ENCODE results near the gene TMEM38B. TPM values are rescaled to one million over a fixed set of nuclear protein-coding genes. Genes with fewer than 3 reads are reported as not detected.
"Not testable (repeated sequence)": the region's sequence is repeated elsewhere in the genome, so short reads cannot be mapped to it uniquely, and the experiment has no call there.

Gene TMEM38B
- total RNA-seq, 4 donors from 2014 or later = 38.4 to 80.9 (median 60.2) TPM

DNA sequence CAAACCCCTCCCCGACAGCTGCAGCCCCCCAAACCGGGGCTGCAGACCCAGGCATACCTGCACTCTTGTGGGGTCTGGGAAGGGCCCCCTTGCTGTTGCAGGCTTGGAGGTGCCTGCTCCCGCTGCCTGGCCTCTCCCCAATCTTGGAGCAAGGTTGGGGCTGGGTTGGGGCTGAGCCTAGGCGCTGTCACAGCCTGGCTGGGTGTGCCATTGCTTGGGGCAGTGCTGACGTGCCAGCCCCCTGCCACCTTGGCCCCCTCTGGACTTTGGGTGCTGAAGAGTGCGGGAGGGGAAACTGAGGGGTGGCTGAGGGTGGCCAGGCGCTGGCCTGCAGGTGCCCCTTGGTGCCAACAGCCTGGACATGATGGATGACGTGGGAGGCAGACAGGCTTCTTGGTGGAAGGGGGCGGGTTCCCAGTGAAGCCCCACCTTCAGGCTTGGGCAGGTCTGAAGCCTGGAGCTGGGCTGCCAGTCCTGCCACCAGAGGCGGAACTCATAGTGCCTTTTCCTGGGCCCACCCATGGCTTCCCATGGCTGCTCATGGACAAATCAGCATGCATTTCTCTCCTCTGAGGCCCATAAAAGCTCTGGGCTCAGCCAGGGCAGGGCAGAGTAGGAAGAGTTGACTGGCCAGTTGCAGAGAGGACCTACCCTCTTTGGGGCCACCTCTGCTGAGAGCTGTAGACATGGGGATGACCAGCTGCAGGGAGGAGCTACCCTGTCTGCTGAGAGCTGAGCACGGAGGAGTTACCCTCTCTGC lies 19.1 kb downstream of the TMEM38B start:
- Histone ChIP-seq H3K36me3 (no peaks in the 10 kb centered on the region), H3K27ac (no peak overlapping the region), H3K9me3 (no peaks in the 10 kb centered on the region), H3K4me3 (replicated peaks in 1 of 3) (no peak overlapping the region), H3K27me3 (no peaks in the 10 kb centered on the region), H3K4me1 (peaks cover 7 to 10% of the 10 kb centered on the region in 2 donors)
- intact Hi-C loops (cut with DNase I) = loop anchor here (10.0 kb wide), 1 partner anchor 99 kb away; no protein-coding TSS in a partner anchor
- WGBS, 2 donors = 94 to 97% methylated on average over 4 to 6 of the region's 11 CpGs
- no peak for DNase-seq
- no peak for TF ChIP-seq POLR2A (IDR thresholded peaks at IDR 0.05)
- TF ChIP-seq, protein P1, sequence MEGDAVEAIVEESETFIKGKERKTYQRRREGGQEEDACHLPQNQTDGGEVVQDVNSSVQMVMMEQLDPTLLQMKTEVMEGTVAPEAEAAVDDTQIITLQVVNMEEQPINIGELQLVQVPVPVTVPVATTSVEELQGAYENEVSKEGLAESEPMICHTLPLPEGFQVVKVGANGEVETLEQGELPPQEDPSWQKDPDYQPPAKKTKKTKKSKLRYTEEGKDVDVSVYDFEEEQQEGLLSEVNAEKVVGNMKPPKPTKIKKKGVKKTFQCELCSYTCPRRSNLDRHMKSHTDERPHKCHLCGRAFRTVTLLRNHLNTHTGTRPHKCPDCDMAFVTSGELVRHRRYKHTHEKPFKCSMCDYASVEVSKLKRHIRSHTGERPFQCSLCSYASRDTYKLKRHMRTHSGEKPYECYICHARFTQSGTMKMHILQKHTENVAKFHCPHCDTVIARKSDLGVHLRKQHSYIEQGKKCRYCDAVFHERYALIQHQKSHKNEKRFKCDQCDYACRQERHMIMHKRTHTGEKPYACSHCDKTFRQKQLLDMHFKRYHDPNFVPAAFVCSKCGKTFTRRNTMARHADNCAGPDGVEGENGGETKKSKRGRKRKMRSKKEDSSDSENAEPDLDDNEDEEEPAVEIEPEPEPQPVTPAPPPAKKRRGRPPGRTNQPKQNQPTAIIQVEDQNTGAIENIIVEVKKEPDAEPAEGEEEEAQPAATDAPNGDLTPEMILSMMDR (IDR thresholded peaks at IDR 0.05) = no peak

DNA sequence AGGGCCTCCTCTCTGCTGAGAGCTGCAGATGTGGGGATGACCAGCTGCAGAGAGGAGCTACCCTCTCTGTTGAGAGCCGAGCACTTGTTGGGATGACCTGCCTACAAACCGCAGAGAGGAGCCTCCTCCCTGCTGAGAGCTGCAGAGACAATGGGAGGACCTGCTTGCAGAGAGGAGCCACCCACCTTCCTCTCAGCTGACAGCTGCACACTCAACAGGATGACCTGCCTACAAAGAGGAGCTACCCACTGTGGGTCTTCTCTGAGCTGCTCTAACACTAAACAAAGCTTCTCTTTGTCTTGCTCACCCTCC lies 19.6 kb downstream of the TMEM38B start:
- peaks cover 7 to 10% of the 10 kb centered on the region in 2 donors for H3K4me1 ChIP-seq
- H3K27ac ChIP-seq = no peak overlapping the region
- H3K36me3 ChIP-seq = no peaks in the 10 kb centered on the region
- no peak overlapping the region for H3K4me3 ChIP-seq (replicated peaks in 1 of 3)
- WGBS, 2 donors = 100% methylated on average over 2 of the region's 2 CpGs
- H3K27me3 ChIP-seq = no peaks in the 10 kb centered on the region
- no peak for TF ChIP-seq POLR2A (IDR thresholded peaks at IDR 0.05)
- TF ChIP-seq, protein P1 (IDR thresholded peaks at IDR 0.05) = no peak
- DNase-seq = no peak
- intact Hi-C loops (cut with DNase I) = loop anchor here (10.0 kb wide), 1 partner anchor 99 kb away; no protein-coding TSS in a partner anchor
- H3K9me3 ChIP-seq = no peaks in the 10 kb centered on the region

DNA sequence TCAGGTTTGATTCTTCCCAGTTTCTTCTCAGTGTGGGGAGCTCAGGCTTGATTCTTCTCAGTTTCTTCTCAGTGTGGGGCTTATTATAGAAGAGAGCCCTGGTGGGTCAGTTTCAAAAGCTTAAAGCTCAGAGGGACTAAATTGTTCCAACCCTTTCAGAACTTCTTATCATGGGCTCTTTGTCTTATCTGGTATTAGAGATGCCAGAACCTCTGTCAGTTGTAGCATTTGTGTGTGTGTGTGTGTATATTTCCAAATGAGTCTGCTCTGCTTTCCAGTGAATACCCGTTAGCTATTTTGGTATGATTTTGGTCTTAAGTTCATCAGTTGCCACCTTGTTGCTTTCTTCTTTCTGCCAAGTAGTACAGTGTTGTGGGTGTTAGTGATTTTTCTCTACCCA lies 21.8 kb downstream of the TMEM38B start:
- WGBS, 2 donors = 89 to 100% methylated on average over 1 of the region's 1 CpG
- H3K4me1 ChIP-seq = peaks cover 7 to 10% of the 10 kb centered on the region in 2 donors
- no peaks in the 10 kb centered on the region for H3K27me3 ChIP-seq
- intact Hi-C loops (cut with DNase I) = loop anchor here (10.0 kb wide), 1 partner anchor 101 kb away; no protein-coding TSS in a partner anchor
- no peak overlapping the region for H3K4me3 ChIP-seq (replicated peaks in 1 of 3)
- H3K9me3 ChIP-seq = no peaks in the 10 kb centered on the region
- H3K36me3 ChIP-seq = no peaks in the 10 kb centered on the region
- DNase-seq = no peak
- H3K27ac ChIP-seq = no peak overlapping the region
- no peak for TF ChIP-seq POLR2A (IDR thresholded peaks at IDR 0.05)
- TF ChIP-seq, protein P1 (IDR thresholded peaks at IDR 0.05) = no peak

DNA sequence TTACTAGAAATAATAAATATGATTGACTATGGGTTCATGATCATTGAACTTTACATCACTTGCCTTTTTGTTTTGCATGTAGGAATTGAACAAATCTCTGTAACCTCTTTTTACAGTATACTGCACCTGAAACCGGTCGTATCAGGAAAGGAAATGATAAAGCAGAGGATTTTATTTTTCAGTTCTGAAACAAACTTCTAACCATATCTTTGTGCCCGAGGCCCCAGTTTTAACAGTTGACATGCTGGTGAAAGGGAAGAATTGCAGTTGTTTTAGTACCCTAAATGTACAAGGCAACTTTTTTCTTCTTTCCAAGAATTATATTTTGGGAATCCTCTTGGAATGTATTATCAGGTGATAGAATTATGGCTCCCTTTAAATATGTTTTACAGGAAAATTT lies 27.8 kb downstream of the TMEM38B start:
- intact Hi-C loops (cut with DNase I) = no loop called here
- TF ChIP-seq, protein P1 (IDR thresholded peaks at IDR 0.05) = no peak
- no peak for TF ChIP-seq POLR2A (IDR thresholded peaks at IDR 0.05)
- Histone ChIP-seq H3K4me1 (peaks cover 0 to 4% of the 10 kb centered on the region in 2 donors), H3K36me3 (no peaks in the 10 kb centered on the region), H3K9me3 (no peaks in the 10 kb centered on the region), H3K4me3 (replicated peaks in 1 of 3) (no peak overlapping the region), H3K27ac (no peak overlapping the region), H3K27me3 (no peaks in the 10 kb centered on the region)
- DNase-seq = no peak
- 91 to 95% methylated on average over 3 of the region's 3 CpGs for WGBS, 2 donors

DNA sequence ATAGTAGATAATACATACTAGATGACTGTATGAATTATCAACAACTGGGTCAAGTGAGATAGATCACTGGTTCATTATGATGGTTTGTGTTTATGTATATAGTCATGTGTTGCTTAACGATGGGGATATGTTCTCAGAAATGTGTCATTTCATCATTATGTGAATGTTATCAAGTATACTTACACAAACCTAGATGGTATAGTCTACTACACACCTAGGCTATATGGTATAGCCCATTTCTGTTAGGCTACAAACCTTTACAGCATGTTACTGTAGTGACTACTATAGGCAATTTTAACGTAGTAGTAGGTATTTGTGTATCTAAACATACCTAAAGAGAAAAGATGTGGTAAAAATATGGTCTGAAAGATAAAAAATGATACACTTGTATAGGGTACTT lies 31.0 kb downstream of the TMEM38B start:
- WGBS, 2 donors = 93 to 95% methylated on average over 2 of the region's 2 CpGs

DNA sequence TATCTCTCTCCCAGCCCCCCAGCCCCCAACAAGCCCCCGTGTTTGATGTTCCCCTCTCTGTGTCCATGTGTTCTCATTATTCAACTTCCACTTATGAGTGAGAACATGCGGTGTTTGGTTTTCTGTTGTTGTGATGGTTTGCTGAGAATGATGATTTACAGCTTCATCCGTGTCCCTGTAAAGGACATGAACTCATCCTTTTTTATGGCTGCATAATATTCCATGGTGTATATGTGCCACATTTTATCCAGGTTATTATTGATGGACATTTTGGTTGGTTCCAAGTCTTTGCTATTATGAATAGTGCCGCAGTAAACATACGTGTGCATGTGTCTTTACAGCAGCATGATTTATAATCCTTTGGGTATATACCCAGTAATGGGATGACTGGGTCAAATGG lies 33.9 kb downstream of the TMEM38B start:
- H3K27me3 ChIP-seq; H3K27ac ChIP-seq; H3K36me3 ChIP-seq; DNase-seq; H3K9me3 ChIP-seq; H3K4me1 ChIP-seq; intact Hi-C loops (cut with DNase I); H3K4me3 ChIP-seq (replicated peaks in 1 of 3): not testable (repeated sequence)
- 95 to 98% methylated on average over 5 of the region's 5 CpGs for WGBS, 2 donors

More for the DNA sequence above, 31.0 kb downstream of the TMEM38B start:
- Histone ChIP-seq H3K4me3 (replicated peaks in 1 of 3) (no peak overlapping the region), H3K27me3 (no peaks in the 10 kb centered on the region), H3K9me3 (no peaks in the 10 kb centered on the region), H3K36me3 (no peaks in the 10 kb centered on the region), H3K4me1 (peaks cover 0 to 4% of the 10 kb centered on the region in 2 donors), H3K27ac (peak overlapping the region in 2 of 3 donors; percentile 1 to 42)
- DNase-seq = no peak
- intact Hi-C loops (cut with DNase I) = no loop called here
- TF ChIP-seq, protein P1 (IDR thresholded peaks at IDR 0.05) = no peak
- no peak for TF ChIP-seq POLR2A (IDR thresholded peaks at IDR 0.05)

DNA sequence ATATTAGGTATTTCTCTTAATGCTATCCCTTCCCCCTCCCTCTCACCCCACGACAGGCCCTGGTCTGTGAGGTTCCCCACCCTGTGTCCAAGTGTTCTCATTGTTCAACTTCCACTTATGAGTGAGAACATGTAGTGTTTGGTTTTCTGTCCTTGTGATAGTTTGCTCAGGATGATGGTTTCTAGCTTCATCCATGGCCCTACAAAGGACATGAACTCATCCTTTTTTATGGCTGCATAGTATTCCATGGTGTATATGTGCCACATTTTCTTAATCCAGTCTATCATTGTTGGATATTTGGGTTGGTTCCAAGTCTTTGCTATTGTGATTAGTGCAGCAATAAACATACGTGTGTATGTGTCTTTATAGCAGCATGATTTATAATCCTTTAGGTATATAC lies 37.1 kb downstream of the TMEM38B start:
- DNase-seq; H3K4me3 ChIP-seq (replicated peaks in 1 of 3); H3K9me3 ChIP-seq; H3K27me3 ChIP-seq; H3K27ac ChIP-seq; H3K36me3 ChIP-seq; intact Hi-C loops (cut with DNase I); H3K4me1 ChIP-seq: not testable (repeated sequence)
- 96 to 98% methylated on average over 2 of the region's 2 CpGs for WGBS, 2 donors

Data from thyroid gland (tissue), 4 donors.